Natural killer cell (primary cell): ENCODE results near the gene SORBS1. TPM values are rescaled to one million over a fixed set of nuclear protein-coding genes. Genes with fewer than 3 reads are reported as not detected.

Experiments
- ATAC-seq, 3 donors: fragments of 150-1000 bp in 2 of 3; fragments of 200-7000 bp in 1 of 3; cut with Tn5 transposase; 1 replicate in 1 of 3; 2 replicates in 2 of 3; pipeline ENCODE4 v1.10.0; 2021; ENCODE audit warnings: mild to moderate bottlenecking in 2 of 3, moderate library complexity in 2 of 3
- DNase-seq, 2 donors: peaks; one replicate each; pipeline versions ENCODE4 v3.0.0 to v3.0.0-alpha.2; 2013 to 2021; ENCODE audit warnings: mixed read lengths in 1 of 2
- H3K27ac ChIP-seq: one replicate; pipeline ENCODE4 v1.5.1; 2013; ENCODE audit warnings: mild to moderate bottlenecking, low read length
- H3K27me3 ChIP-seq: one replicate; pipeline ENCODE4 v1.6.1; 2013; ENCODE audit warnings: low read length; ENCODE audit not compliant: control insufficient read depth, insufficient read depth
- H3K36me3 ChIP-seq: one replicate; pipeline ENCODE4 v1.6.1; 2013; ENCODE audit warnings: low read length; ENCODE audit not compliant: control insufficient read depth, insufficient read depth
- H3K4me1 ChIP-seq: one replicate; pipeline ENCODE4 v1.6.1; 2013; ENCODE audit warnings: low read length; ENCODE audit not compliant: control insufficient read depth, insufficient read depth
- H3K4me3 ChIP-seq: one replicate; pipeline ENCODE4 v1.5.1; 2013; ENCODE audit warnings: low read length
- H3K9me3 ChIP-seq: one replicate; pipeline ENCODE4 v1.6.1; 2013; ENCODE audit warnings: low read length; ENCODE audit not compliant: control insufficient read depth, insufficient read depth
- H3K27ac Mint-ChIP-seq, 2 donors: one replicate each; pipeline ENCODE4 v1.8.0; 2022; ENCODE audit warnings: mild to moderate bottlenecking in 2 of 2, mixed read lengths in 2 of 2, moderate library complexity in 1 of 2
- H3K27me3 Mint-ChIP-seq, 2 donors: one replicate each; pipeline ENCODE4 v1.8.0; 2022; ENCODE audit warnings: low read depth in 2 of 2, mixed read lengths in 2 of 2
- H3K36me3 Mint-ChIP-seq: one replicate; pipeline ENCODE4 v1.8.0; 2022; ENCODE audit warnings: mixed read lengths
- H3K4me1 Mint-ChIP-seq, 2 donors: one replicate each; pipeline ENCODE4 v1.8.0; 2022; ENCODE audit warnings: mixed read lengths in 2 of 2
- H3K4me3 Mint-ChIP-seq: one replicate; pipeline ENCODE4 v1.8.0; 2022; ENCODE audit warnings: mild to moderate bottlenecking, moderate library complexity, mixed read lengths
- H3K9me3 Mint-ChIP-seq, 2 donors: one replicate each; pipeline ENCODE4 v1.8.0; 2022; ENCODE audit warnings: mixed read lengths in 2 of 2
- CTCF ChIP-seq: fragments of 200-600 bp; IDR thresholded peaks from one replicate; pipeline ENCODE4 v1.8.0; 2022; ENCODE audit warnings: antibody characterized with exemption
- WGBS: methylation state at CpG from one replicate; pipeline ENCODE4 v1.1.7; 2013; ENCODE audit warnings: missing lambda C conversion rate; ENCODE audit not compliant: insufficient coverage; 5-methylcytosine and 5-hydroxymethylcytosine counted together
- intact Hi-C: fragments of 100-400 bp; cut with micrococcal nuclease; formaldehyde crosslinking; loops from one replicate; pipeline ENCODE4 v1.14.2; 2022
- total RNA-seq, 4 donors: library from RNA; stranded (reverse); fragments of 120-200 nt in 1 of 4; gene quantifications; one replicate each; pipeline versions ENCODE4 v1.2.3 to v1.2.4, GENCODE V29; 2013 to 2022

The SORBS1 gene
- total RNA-seq, 3 donors from 2014 or later (not counting 1 experiment from before 2014, with no cell fraction given) = 2.4 to 5.4 (median 2.8) TPM

- intact Hi-C loops = no loop called here
- peaks cover 3% of the 10 kb centered on the region for H3K4me1 ChIP-seq
- H3K36me3 ChIP-seq = no peaks in the 10 kb centered on the region
- DNase-seq (no peak), ATAC-seq (no peak)
- no peak overlapping the region for H3K27ac Mint-ChIP-seq
- TF ChIP-seq CTCF = no peak
- no peaks in the 10 kb centered on the region for H3K27me3 ChIP-seq
- H3K9me3 Mint-ChIP-seq = no peaks in the 10 kb centered on the region
- no peaks in the 10 kb centered on the region for H3K36me3 Mint-ChIP-seq
- no peaks in the 10 kb centered on the region for H3K9me3 ChIP-seq
- H3K4me3 Mint-ChIP-seq = no peak overlapping the region
- peaks cover 1 to 8% of the 10 kb centered on the region in 2 donors for H3K4me1 Mint-ChIP-seq
- H3K27ac ChIP-seq = no peak overlapping the region
- H3K4me3 ChIP-seq = no peak overlapping the region
- H3K27me3 Mint-ChIP-seq = peaks cover 0 to under 1% of the 10 kb centered on the region in 2 donors
- 36% methylated on average over 4 of the region's 4 CpGs for WGBS
These were observed 36.1 kb downstream of the SORBS1 start for GRCh38 chr10:95525033-95525418.

GRCh38 chr10:95524358-95525032 lies 36.7 kb downstream of the SORBS1 start:
- H3K4me3 Mint-ChIP-seq = no peak overlapping the region
- H3K9me3 ChIP-seq = no peaks in the 10 kb centered on the region
- no peak overlapping the region for H3K4me3 ChIP-seq
- no peak for DNase-seq
- no peaks in the 10 kb centered on the region for H3K9me3 Mint-ChIP-seq
- WGBS = 95% methylated on average over 6 of the region's 7 CpGs
- ATAC-seq = no peak
- intact Hi-C loops = no loop called here
- H3K4me1 ChIP-seq = peaks cover 3% of the 10 kb centered on the region
- no peaks in the 10 kb centered on the region for H3K36me3 Mint-ChIP-seq
- H3K27ac Mint-ChIP-seq = no peak overlapping the region
- H3K27me3 ChIP-seq = no peaks in the 10 kb centered on the region
- TF ChIP-seq CTCF = no peak
- H3K36me3 ChIP-seq = no peaks in the 10 kb centered on the region
- H3K27me3 Mint-ChIP-seq = no peaks in the 10 kb centered on the region
- H3K4me1 Mint-ChIP-seq = peaks cover 0 to 8% of the 10 kb centered on the region in 2 donors
- no peak overlapping the region for H3K27ac ChIP-seq

- no peak for ATAC-seq
- no peak for DNase-seq
- H3K36me3 Mint-ChIP-seq = no peaks in the 10 kb centered on the region
- H3K4me1 ChIP-seq = peaks cover 3% of the 10 kb centered on the region
- intact Hi-C loops = no loop called here
- H3K9me3 ChIP-seq = no peaks in the 10 kb centered on the region
- no peak overlapping the region for H3K4me3 ChIP-seq
- H3K27ac ChIP-seq = no peak overlapping the region
- no peak overlapping the region for H3K4me3 Mint-ChIP-seq
- TF ChIP-seq CTCF = no peak
- H3K27me3 ChIP-seq = no peaks in the 10 kb centered on the region
- no peaks in the 10 kb centered on the region for H3K36me3 ChIP-seq
- H3K4me1 Mint-ChIP-seq = peaks cover 0 to 8% of the 10 kb centered on the region in 2 donors
- H3K9me3 Mint-ChIP-seq = no peaks in the 10 kb centered on the region
- H3K27me3 Mint-ChIP-seq = no peaks in the 10 kb centered on the region
- no peak overlapping the region for H3K27ac Mint-ChIP-seq
- 91% methylated on average over 2 of the region's 2 CpGs for WGBS
These were observed 39.1 kb downstream of the SORBS1 start for GRCh38 chr10:95522117-95522516.

GRCh38 chr10:95520617-95521016 lies 40.6 kb downstream of the SORBS1 start:
- Mint-ChIP-seq H3K27me3 (no peaks in the 10 kb centered on the region), H3K27ac (no peak overlapping the region), H3K4me3 (no peak overlapping the region), H3K9me3 (no peaks in the 10 kb centered on the region), H3K4me1 (peaks cover 0 to 8% of the 10 kb centered on the region in 2 donors), H3K36me3 (no peaks in the 10 kb centered on the region)
- no peaks in the 10 kb centered on the region for H3K9me3 ChIP-seq
- H3K4me3 ChIP-seq = no peak overlapping the region
- DNase-seq (no peak), ATAC-seq (no peak)
- no peak for TF ChIP-seq CTCF
- no peaks in the 10 kb centered on the region for H3K36me3 ChIP-seq
- no peaks in the 10 kb centered on the region for H3K27me3 ChIP-seq
- H3K4me1 ChIP-seq = peaks cover 3% of the 10 kb centered on the region
- H3K27ac ChIP-seq = no peak overlapping the region
- WGBS = 90% methylated on average over 1 of the region's 1 CpG
- intact Hi-C loops = no loop called here
